Thymus (tissue), 14 donors: ENCODE data around the gene OR4E2. TPM values are rescaled to one million over a fixed set of nuclear protein-coding genes. Genes with fewer than 3 reads are reported as not detected.
"Not testable (repeated sequence)": the region's sequence is repeated elsewhere in the genome, so short reads cannot be mapped to it uniquely, and the experiment has no call there.

Experiments
- DNase-seq, 9 donors: peaks; one replicate each; pipeline ENCODE4 v3.0.0-alpha.2; 2013; ENCODE audit warnings: low spot score in 9 of 9, low read depth in 6 of 9, missing footprints in 1 of 9
- H3K27ac ChIP-seq, 2 donors: one replicate each; pipeline ENCODE4 v1.5.1; 2013; ENCODE audit warnings: control low read depth in 1 of 2, low read depth in 1 of 2, low read length in 1 of 2, mild to moderate bottlenecking in 1 of 2, moderate library complexity in 1 of 2
- H3K27me3 ChIP-seq, 2 donors: one replicate each; pipeline ENCODE4 v1.5.1; 2013; ENCODE audit warnings: low read length in 1 of 2; ENCODE audit not compliant: control insufficient read depth in 2 of 2, insufficient read depth in 1 of 2
- H3K36me3 ChIP-seq, 2 donors: one replicate each; pipeline ENCODE4 v1.5.1; 2013; ENCODE audit warnings: low read length in 1 of 2, mild to moderate bottlenecking in 1 of 2, moderate library complexity in 1 of 2; ENCODE audit not compliant: control insufficient read depth in 2 of 2, insufficient read depth in 2 of 2
- H3K4me1 ChIP-seq, 2 donors: one replicate each; pipeline ENCODE4 v1.5.1; 2013; ENCODE audit warnings: low read length in 2 of 2; ENCODE audit not compliant: control insufficient read depth in 2 of 2, insufficient read depth in 2 of 2
- H3K4me3 ChIP-seq, 2 donors: one replicate each; pipeline ENCODE4 v1.5.1; 2013; ENCODE audit warnings: low read length in 2 of 2, control low read depth in 1 of 2, mild to moderate bottlenecking in 1 of 2
- H3K9me3 ChIP-seq, 2 donors: one replicate each; pipeline ENCODE4 v1.5.1; 2013; ENCODE audit warnings: low read length in 1 of 2, mild to moderate bottlenecking in 1 of 2; ENCODE audit not compliant: control insufficient read depth in 2 of 2, insufficient read depth in 1 of 2
- WGBS: extraction: QIAGEN DNeasy Blood & Tissue Kit; methylation state at CpG from one replicate; pipeline ENCODE4 v1.1.7; 2013; 5-methylcytosine and 5-hydroxymethylcytosine counted together
- long read RNA-seq, 10 donors: transcript quantifications; one replicate each; lab custom pipeline, GENCODE V29; 2026
- polyA plus RNA-seq: library from polyadenylated mRNA; stranded (reverse); fragments of 200-250 nt; gene quantifications from one replicate; pipeline ENCODE4 v1.2.3, GENCODE V29; 2013
- total RNA-seq: library from RNA; stranded (reverse); fragments of 120-200 nt; gene quantifications from one replicate; pipeline ENCODE4 v1.2.4, GENCODE V29; 2013
- donor health status: healthy.

The OR4E2 gene, protein sequence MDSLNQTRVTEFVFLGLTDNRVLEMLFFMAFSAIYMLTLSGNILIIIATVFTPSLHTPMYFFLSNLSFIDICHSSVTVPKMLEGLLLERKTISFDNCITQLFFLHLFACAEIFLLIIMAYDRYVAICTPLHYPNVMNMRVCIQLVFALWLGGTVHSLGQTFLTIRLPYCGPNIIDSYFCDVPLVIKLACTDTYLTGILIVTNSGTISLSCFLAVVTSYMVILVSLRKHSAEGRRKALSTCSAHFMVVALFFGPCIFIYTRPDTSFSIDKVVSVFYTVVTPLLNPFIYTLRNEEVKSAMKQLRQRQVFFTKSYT
- 0.09 TPM for total RNA-seq
- 0.07 TPM for polyA plus RNA-seq
- long read RNA-seq, donor 1 = 0 reads
- long read RNA-seq, donor 2 = 0 reads
- long read RNA-seq, donor 3 = 0 reads
- long read RNA-seq, donor 4 = 0 reads
- long read RNA-seq, donor 5 = 0 reads
- long read RNA-seq, donor 6 = 0 reads
- long read RNA-seq, donor 7 = 0 reads
- long read RNA-seq, donor 8 = 0 reads
- long read RNA-seq, donor 9 = 0 reads
- long read RNA-seq, donor 10 = 0 reads

DNA sequence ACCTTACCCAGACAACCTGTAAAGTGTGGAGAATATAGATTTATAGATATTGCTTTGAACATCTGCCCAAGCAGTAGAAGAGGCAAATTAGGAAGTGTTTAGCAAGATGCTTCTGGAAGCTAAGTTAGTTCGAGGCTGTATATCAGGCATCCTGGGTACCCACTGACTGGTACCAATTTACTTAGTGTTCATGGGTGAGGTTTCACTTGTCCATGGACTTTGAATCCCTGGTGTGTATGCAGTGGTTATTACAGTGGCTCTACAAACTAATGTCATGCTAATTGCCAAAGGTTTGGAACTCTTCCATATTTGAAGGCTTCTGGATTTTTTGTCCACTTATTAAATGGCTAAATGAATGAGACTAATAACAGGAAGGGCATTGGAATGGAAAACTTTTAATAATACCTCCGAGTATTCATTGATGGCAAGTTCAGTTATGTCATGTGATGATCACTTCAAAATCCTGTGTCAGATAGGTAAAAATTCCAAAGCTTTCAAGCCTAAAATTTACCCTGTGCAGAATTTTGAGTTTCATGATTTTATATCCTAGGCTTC, at the start of gene OR4E2:
Gene OR4E2, plus strand, starts transcription at position 505 of the 555 bp plus-strand sequence. CDS start 11,248 bp downstream, outside the sequence.
- WGBS = 89% methylated on average over 2 of the region's 2 CpGs

DNA sequence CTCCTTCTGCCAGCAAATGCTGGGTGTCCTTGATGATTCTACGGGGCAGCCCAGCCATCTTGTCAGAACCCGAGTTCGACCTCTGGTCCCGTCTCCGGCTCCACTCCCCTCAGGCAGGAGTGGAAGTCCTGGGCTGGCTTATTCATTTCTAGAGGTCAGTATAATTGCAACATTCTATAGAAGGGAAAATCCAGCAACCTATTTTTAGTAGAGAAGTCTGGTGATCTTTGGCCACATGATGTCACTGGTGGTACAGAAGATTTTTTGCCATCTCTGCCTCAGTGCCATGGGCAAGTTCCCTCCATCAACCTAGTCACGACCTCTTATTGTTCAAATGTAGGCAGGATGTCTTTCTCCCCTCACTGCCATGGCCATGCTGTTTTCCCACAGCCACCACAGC, 41.3 kb upstream of the OR4E2 start:
- Histone ChIP-seq H3K27ac (no peak overlapping the region), H3K36me3 (no peaks in the 10 kb centered on the region), H3K9me3 (no peaks in the 10 kb centered on the region), H3K4me3 (no peak overlapping the region), H3K27me3 (no peaks in the 10 kb centered on the region), H3K4me1 (no peaks in the 10 kb centered on the region)
- DNase-seq = no peak
- WGBS = 91% methylated on average over 6 of the region's 6 CpGs

More for the DNA sequence above, at the start of gene OR4E2:
- no peak within 1 kb of the TSS for H3K4me3 ChIP-seq
- no peak for DNase-seq
- H3K4me1 ChIP-seq = no peaks in the 10 kb centered on the region
- H3K27ac ChIP-seq = no peak within 1 kb of the TSS
- no peaks in the 10 kb centered on the region for H3K27me3 ChIP-seq
- H3K36me3 ChIP-seq = no peaks in the 10 kb centered on the region
- no peaks in the 10 kb centered on the region for H3K9me3 ChIP-seq

DNA sequence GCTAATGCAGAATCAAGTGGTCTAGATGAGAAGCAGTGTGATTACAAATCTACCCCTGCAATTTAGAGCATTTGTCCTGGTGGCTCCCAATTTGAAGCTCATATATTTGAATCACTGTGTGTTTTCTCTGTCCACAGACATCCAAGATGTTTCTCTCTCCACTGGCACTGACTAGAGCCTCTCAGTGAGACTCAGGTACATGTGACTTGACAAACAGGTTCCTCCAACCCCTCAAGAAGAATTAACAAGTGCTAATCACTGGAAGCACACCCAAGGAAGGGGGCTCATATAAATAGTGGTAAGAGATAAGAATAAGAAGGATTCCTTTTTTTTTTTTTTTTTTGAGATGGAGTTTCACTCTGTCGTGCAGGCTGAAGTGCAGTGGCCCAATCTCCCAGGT, 39.4 kb upstream of the OR4E2 start:
- no peaks in the 10 kb centered on the region for H3K4me1 ChIP-seq
- H3K9me3 ChIP-seq = no peaks in the 10 kb centered on the region
- H3K36me3 ChIP-seq = no peaks in the 10 kb centered on the region
- H3K27me3 ChIP-seq = no peaks in the 10 kb centered on the region
- DNase-seq = no peak
- H3K27ac ChIP-seq = no peak overlapping the region
- no peak overlapping the region for H3K4me3 ChIP-seq
- WGBS = 56% methylated on average over 1 of the region's 1 CpG

DNA sequence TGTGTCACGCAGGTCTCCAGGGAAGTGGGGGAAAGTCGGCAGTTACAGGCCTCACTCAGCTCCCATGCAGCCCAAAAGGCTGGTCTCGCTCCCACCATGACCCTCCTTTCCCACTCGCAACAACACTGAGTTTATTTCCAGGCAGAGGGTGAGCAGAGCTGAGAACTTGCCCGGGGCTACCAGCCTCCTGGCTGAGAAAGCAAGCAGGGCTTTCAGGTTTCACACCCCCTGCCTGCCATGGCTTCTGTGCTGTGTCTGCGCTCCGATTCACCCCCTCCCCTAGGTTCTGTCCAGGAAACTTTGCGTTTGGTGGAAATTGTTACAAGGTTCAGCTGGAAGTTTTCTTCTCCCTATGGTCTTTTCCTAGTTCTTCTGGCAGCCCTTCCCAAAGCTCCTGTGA, 36.0 kb upstream of the OR4E2 start:
- Histone ChIP-seq H3K9me3 (no peaks in the 10 kb centered on the region), H3K36me3 (no peaks in the 10 kb centered on the region), H3K4me3 (no peak overlapping the region), H3K27ac (no peak overlapping the region), H3K27me3 (no peaks in the 10 kb centered on the region), H3K4me1 (no peaks in the 10 kb centered on the region)
- no peak for DNase-seq
- WGBS = 91% methylated on average over 8 of the region's 8 CpGs

DNA sequence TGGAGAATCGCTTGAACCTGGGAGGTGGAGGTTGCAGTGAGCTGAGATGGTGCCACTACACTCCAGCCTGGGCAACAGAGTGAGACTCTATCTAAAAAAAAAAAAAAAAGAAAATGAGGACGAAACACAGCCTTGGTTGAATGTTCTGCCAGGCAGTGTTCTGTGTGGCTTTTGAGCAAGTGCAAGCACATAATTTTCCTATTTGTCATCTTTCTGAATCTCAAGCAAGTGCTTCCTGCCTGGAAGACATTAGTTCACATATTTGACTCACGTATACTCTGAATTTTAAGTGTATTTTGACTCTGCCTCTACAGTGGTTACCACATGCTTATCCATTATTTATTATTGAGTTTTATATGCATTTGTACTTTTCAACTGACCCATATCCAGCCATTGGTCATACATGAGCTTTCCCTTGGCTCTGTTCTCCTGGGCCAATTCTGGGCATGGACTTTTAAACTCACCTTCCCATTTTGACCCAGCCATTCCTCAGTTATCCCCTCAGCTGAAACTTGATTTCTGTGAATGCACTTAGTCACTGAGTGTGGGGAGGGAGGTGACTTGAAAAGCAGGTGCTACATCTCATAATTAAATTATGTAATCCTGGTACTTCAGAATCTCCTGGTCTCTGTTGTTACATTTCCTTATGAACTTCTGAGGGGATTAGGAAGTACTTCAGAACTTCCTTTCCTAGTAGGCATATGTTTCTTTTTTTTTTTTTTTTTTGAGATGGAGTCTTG, 27.0 kb upstream of the OR4E2 start:
- no peaks in the 10 kb centered on the region for H3K4me1 ChIP-seq
- no peaks in the 10 kb centered on the region for H3K9me3 ChIP-seq
- no peak for DNase-seq
- WGBS = 81% methylated on average over 3 of the region's 3 CpGs
- no peaks in the 10 kb centered on the region for H3K36me3 ChIP-seq
- H3K27ac ChIP-seq = no peak overlapping the region
- H3K4me3 ChIP-seq = no peak overlapping the region
- H3K27me3 ChIP-seq = no peaks in the 10 kb centered on the region

DNA sequence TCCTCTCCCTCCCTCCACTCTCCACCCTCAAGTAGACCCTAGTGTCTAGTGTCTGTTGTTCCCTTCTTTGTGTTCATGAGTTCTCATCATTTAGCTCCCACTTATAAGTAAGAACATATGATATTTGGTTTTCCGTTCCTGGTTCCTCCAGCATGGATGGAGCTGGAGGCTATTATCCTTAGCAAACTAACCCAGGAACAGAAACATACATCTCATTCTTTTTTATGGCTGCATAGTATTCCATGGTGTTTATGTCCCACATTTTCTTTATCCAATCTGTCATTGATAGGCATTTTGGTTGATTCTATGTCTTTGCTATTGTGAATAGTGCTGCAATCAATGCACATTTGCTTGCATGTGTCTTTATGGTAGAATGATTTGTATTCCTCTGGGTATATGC, 23.1 kb upstream of the OR4E2 start:
- not testable (repeated sequence) for H3K36me3 ChIP-seq, DNase-seq, H3K27ac ChIP-seq, H3K4me1 ChIP-seq, H3K9me3 ChIP-seq, H3K4me3 ChIP-seq, H3K27me3 ChIP-seq
- 95% methylated on average over 1 of the region's 1 CpG for WGBS

DNA sequence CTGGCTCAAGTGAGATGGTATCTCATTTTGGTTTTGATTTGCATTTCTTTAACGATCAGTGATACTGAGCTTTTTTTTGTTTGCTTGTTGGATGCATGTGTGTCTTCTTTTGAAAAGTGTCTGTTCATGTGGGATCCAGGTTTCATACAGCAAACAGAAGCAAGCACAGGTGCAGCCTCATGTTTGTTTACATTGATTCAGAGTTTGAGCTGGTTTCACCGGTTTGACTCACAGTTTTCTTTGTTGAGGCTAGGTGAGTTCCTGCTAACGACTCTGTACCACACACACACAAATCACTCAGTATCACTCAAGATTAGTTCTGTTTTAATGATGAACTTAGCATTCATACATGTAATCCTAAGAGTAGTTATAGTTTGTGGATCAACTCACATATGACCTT, 22.6 kb upstream of the OR4E2 start:
- 31% methylated on average over 3 of the region's 3 CpGs for WGBS
- Histone ChIP-seq H3K4me1 (no peaks in the 10 kb centered on the region), H3K27me3 (no peaks in the 10 kb centered on the region), H3K36me3 (no peaks in the 10 kb centered on the region), H3K27ac (no peak overlapping the region), H3K9me3 (no peaks in the 10 kb centered on the region), H3K4me3 (no peak overlapping the region)
- DNase-seq = no peak

DNA sequence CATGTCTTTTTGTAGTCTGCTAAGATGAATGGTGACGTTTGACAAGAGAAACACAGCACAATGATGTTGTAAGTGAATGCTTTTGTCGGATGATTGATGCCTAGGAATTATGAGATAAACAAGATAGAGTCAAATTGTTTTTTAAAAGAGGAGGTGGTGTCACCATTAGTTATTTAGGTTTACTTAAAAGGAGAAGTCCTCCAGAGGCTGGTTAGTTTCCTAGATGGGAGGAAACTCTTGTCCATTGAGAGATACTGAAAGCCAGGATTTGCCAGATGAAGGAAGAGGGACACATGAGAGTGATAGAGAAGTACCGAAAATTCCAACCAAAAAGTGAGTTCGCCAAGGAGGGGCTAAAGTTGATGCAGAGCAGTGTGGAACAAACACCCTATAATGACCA, 18.8 kb upstream of the OR4E2 start, which contains the start of gene OR10G2:
Gene OR10G2, minus strand, starts transcription at position 101 of the 400 bp plus-strand sequence. Its CDS starts 98 bp downstream, at position 3.
- Histone ChIP-seq H3K4me3 (no peak within 1 kb of the TSS), H3K9me3 (no peaks in the 10 kb centered on the region), H3K36me3 (no peaks in the 10 kb centered on the region), H3K4me1 (no peaks in the 10 kb centered on the region), H3K27me3 (no peaks in the 10 kb centered on the region), H3K27ac (no peak within 1 kb of the TSS)
- 91% methylated on average over 4 of the region's 4 CpGs for WGBS
- DNase-seq = no peak

DNA sequence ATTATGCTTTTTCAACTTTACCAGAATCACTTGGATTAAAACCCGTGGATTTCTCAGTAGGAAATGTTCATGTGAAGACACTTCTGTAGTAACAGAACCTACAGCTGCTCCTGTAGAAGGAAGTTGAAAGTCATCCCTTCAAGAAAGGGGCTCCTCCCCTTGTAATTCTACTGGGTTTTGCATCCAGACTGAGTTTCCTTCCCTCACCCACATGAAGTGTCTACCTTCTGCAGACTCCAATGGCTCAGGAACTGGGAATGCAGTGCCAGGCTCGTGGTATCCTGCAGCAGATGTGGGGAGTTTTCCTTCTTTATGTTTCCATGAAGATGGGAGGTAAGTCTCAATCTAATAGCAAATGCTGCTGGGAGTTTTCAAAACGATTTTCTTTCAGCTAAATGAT, 11.0 kb upstream of the OR4E2 start:
- no peaks in the 10 kb centered on the region for H3K36me3 ChIP-seq
- H3K27me3 ChIP-seq = no peaks in the 10 kb centered on the region
- no peaks in the 10 kb centered on the region for H3K4me1 ChIP-seq
- 71% methylated on average over 3 of the region's 3 CpGs for WGBS
- peak overlapping the region in 1 of 2 donors; percentile 10 for H3K4me3 ChIP-seq
- H3K9me3 ChIP-seq = no peaks in the 10 kb centered on the region
- DNase-seq = no peak
- peak overlapping the region in 1 of 2 donors; percentile 36 for H3K27ac ChIP-seq
